Sigmoid colon (tissue), 7 donors: ENCODE data around the gene SLAMF7. TPM values are rescaled to one million over a fixed set of nuclear protein-coding genes. Genes with fewer than 3 reads are reported as not detected.

ENCODE experiments used
- DNase-seq: peaks from one replicate; pipeline ENCODE4 v3.0.0-alpha.2; 2019
- H3K27ac ChIP-seq, 4 donors: fragments of 200-600 bp; sonication (generic); one replicate each; pipeline ENCODE4 v1.5.1; 2016 to 2019; ENCODE audit warnings: mild to moderate bottlenecking in 1 of 4
- H3K27me3 ChIP-seq, 3 donors: fragments of 200-600 bp; sonication (generic); one replicate each; pipeline ENCODE4 v1.5.1; 2019; ENCODE audit warnings: mild to moderate bottlenecking in 1 of 3
- H3K36me3 ChIP-seq, 4 donors: fragments of 200-600 bp; sonication (generic); one replicate each; pipeline ENCODE4 v1.5.1; 2016 to 2019
- H3K4me1 ChIP-seq, 4 donors: fragments of 200-600 bp; sonication (generic); one replicate each; pipeline ENCODE4 v1.5.1; 2017 to 2019
- H3K4me3 ChIP-seq, 4 donors: fragments of 200-600 bp; sonication (generic); one replicate each; pipeline ENCODE4 v1.5.1; 2017 to 2019; ENCODE audit warnings: mild to moderate bottlenecking in 2 of 4, moderate library complexity in 1 of 4
- H3K9me3 ChIP-seq, 4 donors: fragments of 200-600 bp in 3 of 4; sonication (generic) in 3 of 4; one replicate each; pipeline versions ENCODE4 v1.5.1 to v1.6.1; 2013 to 2019
- CTCF ChIP-seq, 4 experiments: fragments of 450-650 bp in 3 of 4; fragments of 200-600 bp in 1 of 4; IDR thresholded peaks; one replicate each; pipeline ENCODE4 v1.5.1; 2016 to 2019; ENCODE audit warnings: antibody characterized with exemption in 4 of 4, mild to moderate bottlenecking in 3 of 4, moderate library complexity in 2 of 4
- EP300 ChIP-seq, 4 donors: sonication (generic); formaldehyde crosslinking; IDR thresholded peaks; one replicate each; pipeline ENCODE4 v1.6.1; 2017; ENCODE audit warnings: antibody characterized with exemption in 4 of 4
- POLR2A ChIP-seq, 2 donors: fragments of 450-650 bp; IDR thresholded peaks; one replicate each; pipeline ENCODE4 v1.6.1; 2016; ENCODE audit warnings: antibody characterized with exemption in 2 of 2, mild to moderate bottlenecking in 2 of 2, moderate library complexity in 2 of 2
- POLR2AphosphoS5 ChIP-seq, 4 donors: sonication (generic); formaldehyde crosslinking; IDR thresholded peaks; one replicate each; pipeline ENCODE4 v1.6.1; 2017; ENCODE audit warnings: antibody characterized with exemption in 4 of 4
- WGBS, 2 donors: extraction: QIAGEN DNeasy Blood & Tissue Kit; methylation state at CpG; one replicate each; pipeline ENCODE4 v1.1.7; 2013; 5-methylcytosine and 5-hydroxymethylcytosine counted together
- intact Hi-C: fragments of 100-400 bp; cut with DNase I; formaldehyde crosslinking; loops from one replicate; pipeline ENCODE4 v1.15.1; 2023
- polyA plus RNA-seq, 3 donors: library from polyadenylated mRNA; stranded (reverse); fragments of 200-250 nt; gene quantifications; one replicate each; pipeline ENCODE4 v1.2.3, GENCODE V29; 2013
- total RNA-seq, 4 donors: library from RNA; depleted of rRNA; stranded (reverse); fragments of >200 nt; gene quantifications; one replicate each; pipeline ENCODE4 v1.1.0, GENCODE V29; 2016
- donor health status: healthy with polysubstance abuse.
- donor health status: Bipolar disorder and iron deficiency.
- donor health status: healthy.

The SLAMF7 gene
- total and polyA plus RNA-seq, 7 donors: 0.16 to 31.0 (median 2.2) TPM; not detected in 1

GRCh38 chr1:160758521-160758920 lies 19.5 kb downstream of the SLAMF7 start:
- WGBS, 2 donors: 94% methylated on average over 2 of the region's 2 CpGs
- Histone ChIP-seq H3K27me3 (no peaks in the 10 kb centered on the region), H3K9me3 (no peaks in the 10 kb centered on the region), H3K27ac (no peak overlapping the region), H3K4me3 (no peak overlapping the region), H3K36me3 (no peaks in the 10 kb centered on the region), H3K4me1 (no peaks in the 10 kb centered on the region)
- intact Hi-C loops: no loop called here
- TF ChIP-seq POLR2AphosphoS5 (IDR thresholded peaks at IDR 0.05) (no peak), EP300 (IDR thresholded peaks at IDR 0.05) (no peak), CTCF (IDR thresholded peaks at IDR 0.05) (no peak), POLR2A (IDR thresholded peaks at IDR 0.05) (no peak)
- no peak for DNase-seq

GRCh38 chr1:160759740-160760139 lies 20.7 kb downstream of the SLAMF7 start:
- no peaks in the 10 kb centered on the region for H3K36me3 ChIP-seq
- intact Hi-C loops: no loop called here
- TF ChIP-seq POLR2A (IDR thresholded peaks at IDR 0.05) (no peak), POLR2AphosphoS5 (IDR thresholded peaks at IDR 0.05) (no peak), EP300 (IDR thresholded peaks at IDR 0.05) (no peak), CTCF (IDR thresholded peaks at IDR 0.05) (no peak)
- H3K4me3 ChIP-seq: no peak overlapping the region
- no peak for DNase-seq
- H3K4me1 ChIP-seq: no peaks in the 10 kb centered on the region
- no peaks in the 10 kb centered on the region for H3K9me3 ChIP-seq
- no peak overlapping the region for H3K27ac ChIP-seq
- no peaks in the 10 kb centered on the region for H3K27me3 ChIP-seq

GRCh38 chr1:160761046-160761445 lies 22.0 kb downstream of the SLAMF7 start:
- Histone ChIP-seq H3K4me1 (no peaks in the 10 kb centered on the region), H3K36me3 (no peaks in the 10 kb centered on the region), H3K27ac (no peak overlapping the region), H3K9me3 (no peaks in the 10 kb centered on the region), H3K27me3 (no peaks in the 10 kb centered on the region), H3K4me3 (no peak overlapping the region)
- intact Hi-C loops: no loop called here
- 78 to 86% methylated on average over 4 of the region's 4 CpGs for WGBS, 2 donors
- no peak for DNase-seq
- TF ChIP-seq EP300 (IDR thresholded peaks at IDR 0.05) (no peak), CTCF (IDR thresholded peaks at IDR 0.05) (no peak), POLR2AphosphoS5 (IDR thresholded peaks at IDR 0.05) (no peak), POLR2A (IDR thresholded peaks at IDR 0.05) (no peak)

GRCh38 chr1:160761886-160762285 lies 22.8 kb downstream of the SLAMF7 start:
- no peaks in the 10 kb centered on the region for H3K27me3 ChIP-seq
- no peaks in the 10 kb centered on the region for H3K4me1 ChIP-seq
- TF ChIP-seq POLR2A (IDR thresholded peaks at IDR 0.05) (no peak), POLR2AphosphoS5 (IDR thresholded peaks at IDR 0.05) (no peak), EP300 (IDR thresholded peaks at IDR 0.05) (no peak), CTCF (IDR thresholded peaks at IDR 0.05) (no peak)
- H3K36me3 ChIP-seq: no peaks in the 10 kb centered on the region
- WGBS, 2 donors: 92 to 93% methylated on average over 2 of the region's 2 CpGs
- no peak overlapping the region for H3K27ac ChIP-seq
- no peak for DNase-seq
- no peak overlapping the region for H3K4me3 ChIP-seq
- no peaks in the 10 kb centered on the region for H3K9me3 ChIP-seq
- intact Hi-C loops: no loop called here

GRCh38 chr1:160763993-160764392 lies 24.9 kb downstream of the SLAMF7 start:
- no peaks in the 10 kb centered on the region for H3K4me1 ChIP-seq
- intact Hi-C loops: no loop called here
- no peaks in the 10 kb centered on the region for H3K36me3 ChIP-seq
- H3K27me3 ChIP-seq: no peaks in the 10 kb centered on the region
- WGBS, 2 donors: 89 to 91% methylated on average over 3 of the region's 3 CpGs
- DNase-seq: no peak
- H3K4me3 ChIP-seq: no peak overlapping the region
- H3K9me3 ChIP-seq: no peaks in the 10 kb centered on the region
- TF ChIP-seq POLR2A (IDR thresholded peaks at IDR 0.05) (no peak), POLR2AphosphoS5 (IDR thresholded peaks at IDR 0.05) (no peak), CTCF (IDR thresholded peaks at IDR 0.05) (no peak), EP300 (IDR thresholded peaks at IDR 0.05) (no peak)
- H3K27ac ChIP-seq: no peak overlapping the region
